GM12872 (cell line): ENCODE measurements around the gene CRTAP.

Source experiments
- TF ChIP-seq, protein P1 (sequence below): IDR thresholded peaks from 3 replicates; pipeline ENCODE4 v1.5.1; 2011; ENCODE audit warnings: low read depth, mild to moderate bottlenecking, low read length, moderate library complexity; ENCODE audit not compliant: insufficient read depth

The CRTAP gene

DNA sequence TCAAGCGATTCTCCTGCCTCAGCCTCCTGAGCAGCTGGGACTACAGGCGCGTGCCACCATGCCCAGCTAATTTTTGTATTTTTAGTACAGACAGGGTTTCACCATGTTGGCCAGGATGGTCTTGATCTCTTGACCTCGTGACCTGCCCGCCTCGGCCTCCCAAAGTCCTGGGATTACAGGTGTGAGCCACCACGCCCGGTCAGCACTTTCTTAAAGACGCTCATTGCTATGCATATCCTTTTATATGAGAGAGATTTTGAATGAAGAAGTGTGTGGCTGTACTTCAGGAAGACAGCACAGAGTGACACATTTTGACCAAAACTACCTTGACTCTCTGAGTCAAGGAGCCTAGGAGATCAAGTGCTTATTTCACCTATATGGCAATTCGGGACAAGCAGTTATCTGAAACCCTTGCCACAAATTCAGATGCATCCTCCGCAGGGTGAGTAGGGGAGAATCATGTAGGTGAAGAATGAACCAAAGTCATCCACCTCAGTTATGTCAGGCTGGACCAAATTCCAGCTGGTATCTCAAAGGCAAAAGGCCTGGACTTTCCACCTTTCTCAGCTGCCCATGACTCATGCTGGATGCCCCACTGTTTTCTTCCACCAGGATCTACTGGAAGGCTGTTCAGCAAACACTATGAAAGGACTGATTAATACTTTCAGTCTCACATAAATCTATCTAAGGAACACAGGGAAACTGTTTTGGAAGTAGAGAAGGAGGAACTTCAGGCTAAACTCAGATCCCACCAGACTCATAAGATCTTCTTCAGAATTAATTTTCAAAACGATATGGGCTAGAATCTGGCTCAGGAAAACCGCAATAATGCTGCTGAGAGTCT is 72.9 kb downstream of the CRTAP start:
- TF ChIP-seq, protein P1, sequence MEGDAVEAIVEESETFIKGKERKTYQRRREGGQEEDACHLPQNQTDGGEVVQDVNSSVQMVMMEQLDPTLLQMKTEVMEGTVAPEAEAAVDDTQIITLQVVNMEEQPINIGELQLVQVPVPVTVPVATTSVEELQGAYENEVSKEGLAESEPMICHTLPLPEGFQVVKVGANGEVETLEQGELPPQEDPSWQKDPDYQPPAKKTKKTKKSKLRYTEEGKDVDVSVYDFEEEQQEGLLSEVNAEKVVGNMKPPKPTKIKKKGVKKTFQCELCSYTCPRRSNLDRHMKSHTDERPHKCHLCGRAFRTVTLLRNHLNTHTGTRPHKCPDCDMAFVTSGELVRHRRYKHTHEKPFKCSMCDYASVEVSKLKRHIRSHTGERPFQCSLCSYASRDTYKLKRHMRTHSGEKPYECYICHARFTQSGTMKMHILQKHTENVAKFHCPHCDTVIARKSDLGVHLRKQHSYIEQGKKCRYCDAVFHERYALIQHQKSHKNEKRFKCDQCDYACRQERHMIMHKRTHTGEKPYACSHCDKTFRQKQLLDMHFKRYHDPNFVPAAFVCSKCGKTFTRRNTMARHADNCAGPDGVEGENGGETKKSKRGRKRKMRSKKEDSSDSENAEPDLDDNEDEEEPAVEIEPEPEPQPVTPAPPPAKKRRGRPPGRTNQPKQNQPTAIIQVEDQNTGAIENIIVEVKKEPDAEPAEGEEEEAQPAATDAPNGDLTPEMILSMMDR = no peak

DNA sequence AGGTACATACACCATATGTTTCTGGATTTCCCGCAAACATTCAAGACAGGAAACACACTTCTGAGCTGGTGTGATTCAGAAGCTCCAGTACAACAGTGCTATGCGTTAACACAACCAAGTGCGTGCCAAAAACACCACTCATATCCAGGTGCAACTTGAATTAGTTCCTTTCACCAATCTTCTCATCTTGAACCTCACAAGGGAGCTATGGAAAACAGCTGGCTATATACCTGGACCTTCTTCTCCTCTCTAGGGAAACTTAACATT is 73.5 kb downstream of the CRTAP start:
- TF ChIP-seq, protein P1 = no peak

DNA sequence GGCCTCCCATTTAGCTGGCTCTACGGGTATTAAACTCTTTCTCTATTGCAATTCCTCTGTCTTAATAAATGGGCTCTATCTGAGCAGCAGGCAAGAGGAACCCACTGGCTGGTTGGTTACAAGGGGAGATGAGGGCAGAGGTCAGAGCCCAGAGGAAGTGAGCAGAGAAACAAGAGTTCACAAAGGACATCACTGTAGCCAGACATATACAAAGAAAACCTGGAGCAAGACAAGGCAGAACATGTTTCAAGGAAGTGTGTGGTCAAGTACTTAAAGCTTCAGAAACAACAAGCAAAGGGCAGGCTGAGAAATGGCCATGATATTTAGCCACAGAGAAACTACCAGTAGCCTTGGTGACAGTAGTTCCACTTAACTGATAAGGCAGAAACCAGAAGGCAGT is 80.5 kb downstream of the CRTAP start:
- TF ChIP-seq, protein P1 = no peak

DNA sequence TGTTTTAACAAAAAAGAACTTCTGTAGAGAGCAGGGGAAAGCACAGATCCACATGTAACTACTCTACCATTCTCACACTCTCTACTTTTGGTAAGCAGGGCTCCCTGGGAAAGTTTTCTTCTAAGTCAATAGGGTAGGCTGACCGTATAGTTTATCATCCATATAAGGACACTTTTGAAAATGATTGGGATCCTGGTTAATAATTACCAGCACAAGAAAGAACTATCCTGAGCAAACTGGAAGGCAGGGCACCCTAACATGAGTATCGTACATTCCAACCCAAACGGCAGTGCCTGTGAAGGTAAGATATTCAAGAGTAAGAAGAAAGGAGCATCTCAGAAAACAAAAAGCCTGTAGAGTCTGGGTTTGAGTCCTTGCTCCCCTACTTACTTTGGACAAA is 82.7 kb downstream of the CRTAP start:
- TF ChIP-seq, protein P1 = no peak
